HPDE6-E6E7 (cell line): ENCODE data around the gene PDF.
"Not testable (repeated sequence)": the region's sequence is repeated elsewhere in the genome, so short reads cannot be mapped to it uniquely, and the experiment has no call there.

Experiments used
- DNase-seq: peaks from one replicate; pipeline ENCODE4 v3.0.0; 2011; ENCODE audit warnings: missing footprints; ENCODE audit errors: extremely low spot score

Gene PDF, protein sequence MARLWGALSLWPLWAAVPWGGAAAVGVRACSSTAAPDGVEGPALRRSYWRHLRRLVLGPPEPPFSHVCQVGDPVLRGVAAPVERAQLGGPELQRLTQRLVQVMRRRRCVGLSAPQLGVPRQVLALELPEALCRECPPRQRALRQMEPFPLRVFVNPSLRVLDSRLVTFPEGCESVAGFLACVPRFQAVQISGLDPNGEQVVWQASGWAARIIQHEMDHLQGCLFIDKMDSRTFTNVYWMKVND

DNA sequence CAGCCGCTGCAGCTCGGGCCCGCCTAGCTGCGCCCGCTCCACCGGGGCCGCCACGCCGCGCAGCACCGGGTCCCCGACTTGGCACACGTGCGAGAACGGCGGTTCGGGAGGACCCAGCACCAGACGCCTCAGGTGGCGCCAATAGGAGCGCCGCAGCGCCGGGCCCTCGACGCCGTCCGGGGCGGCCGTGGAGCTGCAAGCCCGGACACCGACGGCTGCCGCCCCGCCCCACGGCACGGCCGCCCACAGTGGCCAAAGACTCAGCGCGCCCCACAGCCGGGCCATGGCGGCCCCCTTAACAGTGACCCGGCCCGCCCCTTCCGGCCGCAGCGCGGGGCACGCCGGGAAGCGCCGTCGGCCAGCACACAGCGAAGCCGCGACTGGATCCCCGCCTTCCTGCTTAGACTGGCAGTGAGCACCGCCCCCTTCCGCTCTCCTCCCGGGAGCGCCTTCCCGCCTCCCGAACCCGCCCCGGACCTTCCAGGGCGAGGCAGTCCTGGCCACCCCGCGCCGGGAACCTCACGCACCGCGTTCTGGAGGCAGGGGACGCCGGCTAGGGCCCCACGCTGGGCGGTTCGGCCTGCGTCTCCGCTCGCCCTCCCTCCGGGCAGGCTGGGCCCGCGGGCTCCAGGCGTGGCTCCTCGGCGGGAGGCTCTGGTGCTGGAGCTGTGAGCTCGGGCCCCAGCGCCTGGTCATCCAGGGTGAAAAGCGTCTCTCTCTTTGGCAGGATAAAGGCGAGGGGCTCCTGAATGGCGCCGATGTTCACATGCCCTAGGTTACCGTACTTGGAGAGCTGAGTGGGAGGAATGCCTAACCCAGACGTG, at the start of gene PDF:
Gene PDF (minus strand): TSS at position 303 of the 824 bp plus-strand sequence. CDS start 18 bp downstream, at position 285.
- DNase-seq, result peak; percentile 98

DNA sequence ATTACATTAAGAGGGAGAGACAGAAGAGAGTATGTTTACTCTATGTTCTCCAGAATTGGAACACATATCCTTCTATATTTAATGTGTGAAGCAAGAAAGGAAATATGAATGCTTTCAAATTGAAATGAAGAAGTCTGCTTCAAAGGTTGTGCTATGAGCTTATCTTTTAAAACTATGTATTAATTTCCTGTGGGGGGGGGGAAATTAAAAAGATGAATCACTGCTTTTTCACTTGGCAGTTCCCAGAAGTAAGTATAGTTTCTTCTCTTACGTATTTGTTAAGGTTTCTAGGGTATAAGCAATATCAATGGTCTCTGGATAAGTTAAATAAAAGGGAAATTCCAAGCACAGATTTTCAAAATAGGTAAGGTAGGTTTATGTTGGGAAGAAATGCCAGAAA, 48.4 kb upstream of the PDF start:
- DNase-seq, result no peak

DNA sequence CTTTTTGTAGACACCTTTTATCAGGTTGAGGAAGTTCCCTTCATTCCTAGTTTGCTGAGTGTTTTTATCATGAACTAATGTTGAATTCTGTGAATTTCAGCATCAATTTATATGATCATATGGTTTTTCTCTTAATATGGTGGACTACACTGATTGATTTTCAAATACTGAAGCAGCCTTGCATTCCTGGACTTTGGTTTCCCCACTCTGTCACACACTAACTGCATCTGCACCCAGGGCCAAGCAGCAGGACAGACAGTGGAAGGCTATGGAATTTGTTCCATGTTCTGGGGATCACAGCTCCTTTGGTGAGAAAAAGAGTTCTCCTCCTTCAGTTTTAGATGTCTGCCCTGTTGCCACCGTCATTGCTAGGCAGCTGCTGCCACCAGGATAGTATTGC, 47.6 kb upstream of the PDF start:
- DNase-seq, result no peak

DNA sequence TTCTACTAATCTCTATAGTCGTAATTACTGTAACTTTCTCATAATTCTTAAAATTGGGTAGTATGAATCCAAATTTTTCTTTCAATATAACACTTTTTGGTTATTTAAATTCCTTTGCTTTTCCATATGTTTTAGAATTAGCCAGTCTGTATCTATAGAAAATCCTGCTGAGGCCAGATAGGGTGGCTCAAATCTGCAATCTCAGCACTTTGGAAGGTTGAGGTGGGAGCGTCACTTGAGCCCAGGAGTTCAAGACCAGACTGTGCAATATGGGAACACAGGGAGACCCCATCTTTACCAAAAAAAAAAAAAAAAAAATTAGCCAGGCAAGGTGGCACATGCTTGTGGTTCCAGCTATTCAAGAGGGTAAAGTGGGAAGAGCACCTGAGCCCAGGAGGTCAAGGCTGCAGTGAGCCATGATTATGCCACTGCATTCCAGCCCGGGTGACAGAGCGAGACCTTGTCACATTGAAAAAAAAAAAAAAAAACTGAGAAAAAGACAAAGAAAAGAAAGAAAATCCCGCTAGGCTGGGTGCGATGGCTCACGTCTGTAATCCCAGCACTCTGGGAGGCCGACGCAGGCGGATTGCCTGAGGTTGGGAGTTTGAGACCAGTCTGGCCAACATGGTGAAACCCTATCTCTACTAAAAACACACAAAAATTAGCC, 46.1 kb upstream of the PDF start:
- DNase-seq, result no peak

DNA sequence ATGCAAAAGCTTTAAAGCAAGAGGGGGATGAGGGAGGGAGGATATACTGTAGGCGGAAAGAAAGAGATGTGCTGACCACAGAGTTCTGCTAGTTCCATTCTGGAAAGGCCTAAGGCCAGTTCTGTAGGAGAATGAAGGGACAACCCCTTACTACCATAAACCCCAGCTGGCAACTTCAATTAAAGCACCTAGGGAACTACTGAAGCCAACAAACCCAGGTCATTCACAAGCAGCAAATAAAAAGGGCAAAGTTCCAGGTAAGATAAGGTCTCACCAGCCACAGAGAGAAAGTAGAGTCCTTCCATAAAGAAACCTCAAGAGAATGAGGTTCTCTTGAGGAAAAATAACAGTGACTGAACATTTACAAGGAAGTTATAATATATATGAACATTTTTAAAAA, 42.6 kb upstream of the PDF start:
- DNase-seq, result no peak

DNA sequence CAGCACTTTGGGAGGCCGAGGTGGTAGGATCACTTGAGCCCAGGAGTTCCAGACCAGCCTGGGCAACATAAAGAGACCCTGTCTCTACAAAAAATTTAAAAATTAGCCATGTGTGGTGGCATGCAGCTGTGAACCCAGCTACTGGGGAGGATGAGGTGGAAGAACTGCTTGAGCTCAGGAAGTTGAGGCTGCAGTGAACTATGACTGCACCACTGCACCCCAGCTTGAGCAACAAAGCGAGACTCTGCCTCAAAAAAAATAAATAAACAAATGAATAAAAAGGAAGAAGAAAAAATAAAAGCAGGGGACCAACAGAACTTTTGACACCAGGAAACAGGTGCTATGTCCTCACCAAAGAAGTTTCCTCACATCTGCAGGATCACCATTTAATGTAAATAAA, 41.2 kb upstream of the PDF start:
- no peak for DNase-seq

DNA sequence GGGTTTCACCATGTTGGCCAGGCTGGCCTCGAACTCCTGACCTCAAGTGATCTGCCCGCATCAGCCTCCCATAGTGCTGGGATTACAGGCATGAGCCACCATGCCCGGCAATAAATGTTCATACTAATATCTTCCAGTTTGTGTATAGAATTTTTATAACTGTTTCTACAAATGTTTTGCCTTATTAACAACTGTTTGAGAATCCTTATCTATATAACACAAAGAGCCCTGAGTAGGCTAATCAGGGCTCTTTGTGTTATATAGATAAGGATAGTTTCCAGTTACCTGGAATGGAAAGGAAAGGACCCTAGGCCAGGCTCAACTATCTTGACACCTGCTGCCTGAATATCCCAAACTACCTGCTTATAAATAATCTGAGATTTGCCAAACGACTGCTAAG, 38.5 kb upstream of the PDF start:
- DNase-seq, result no peak

DNA sequence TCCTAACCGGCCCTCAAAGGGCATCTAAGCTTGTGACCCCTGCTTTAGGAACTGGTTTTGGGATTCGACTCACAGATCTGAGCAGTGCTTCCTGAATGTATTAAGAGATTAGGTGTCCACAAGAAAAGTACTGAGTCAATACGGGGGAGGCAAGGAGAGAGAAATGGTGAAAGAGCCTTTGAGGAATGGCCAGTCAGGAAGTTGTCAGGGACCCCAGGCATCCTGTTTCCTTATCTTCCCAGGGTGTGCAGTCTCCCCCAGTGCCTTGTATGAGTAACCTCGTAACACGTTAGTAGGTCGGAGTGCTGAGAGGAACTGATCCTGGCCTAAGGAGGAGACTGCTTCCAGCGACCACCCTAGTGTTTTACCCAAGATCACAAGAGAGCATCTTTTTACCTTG, 37.6 kb upstream of the PDF start:
- no peak for DNase-seq

DNA sequence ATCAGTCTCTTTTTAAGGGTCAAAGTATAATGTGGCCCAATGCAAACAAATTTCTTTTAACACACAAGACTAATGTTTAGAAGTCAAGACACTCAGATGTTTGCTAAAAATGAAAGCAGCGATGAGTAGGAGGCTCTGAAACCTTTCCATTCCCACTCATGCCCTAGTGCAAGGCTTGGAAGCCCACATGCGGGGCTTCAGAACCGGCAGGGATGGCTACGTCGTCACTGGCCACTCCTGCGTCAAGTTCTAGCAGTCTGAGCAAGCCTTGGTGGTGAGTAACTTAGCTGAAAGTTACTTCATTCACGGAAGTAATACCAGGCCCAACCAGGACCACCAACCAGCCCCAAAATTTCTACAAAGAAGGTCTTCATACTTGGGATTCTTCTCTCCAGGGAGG, 36.0 kb upstream of the PDF start:
- no peak for DNase-seq

DNA sequence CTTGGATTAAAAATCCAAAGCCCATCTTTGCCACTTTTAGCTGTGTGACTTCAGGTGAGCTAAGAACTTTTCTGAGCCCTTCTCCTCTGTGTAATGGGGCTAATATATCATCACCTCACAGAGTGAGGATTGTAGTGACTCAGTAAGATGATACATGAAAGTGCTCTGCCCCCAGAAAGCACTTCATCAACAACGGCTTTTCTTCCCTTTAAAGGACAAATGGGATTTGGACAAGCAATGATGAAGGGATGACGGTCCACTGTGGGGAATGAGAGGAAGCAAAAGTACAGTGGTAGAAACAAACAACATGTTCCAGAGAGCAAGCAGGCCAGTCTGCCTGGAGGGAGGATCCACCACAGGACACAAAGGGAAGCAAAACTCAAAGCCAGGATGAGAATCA, 35.5 kb upstream of the PDF start:
- DNase-seq, result no peak

DNA sequence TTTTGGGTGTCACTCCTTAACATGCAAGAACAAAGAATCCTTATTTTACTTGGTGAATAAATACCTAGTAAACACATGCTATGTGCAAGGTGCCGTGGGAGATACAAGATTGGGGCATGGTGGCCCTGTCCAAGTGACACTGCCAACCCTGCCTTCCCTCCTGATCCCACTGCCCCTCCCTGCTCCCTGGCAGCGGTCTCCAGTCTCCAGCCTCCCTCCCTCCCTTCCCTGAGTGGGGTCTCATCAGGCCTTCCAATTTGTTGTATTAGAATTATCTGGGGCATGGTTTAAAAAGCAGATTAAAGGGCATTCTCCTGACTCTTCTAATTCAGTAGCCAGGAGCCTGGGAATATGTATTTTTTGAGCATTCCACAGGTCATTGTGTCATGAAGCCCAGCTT, 33.7 kb upstream of the PDF start:
- no peak for DNase-seq

DNA sequence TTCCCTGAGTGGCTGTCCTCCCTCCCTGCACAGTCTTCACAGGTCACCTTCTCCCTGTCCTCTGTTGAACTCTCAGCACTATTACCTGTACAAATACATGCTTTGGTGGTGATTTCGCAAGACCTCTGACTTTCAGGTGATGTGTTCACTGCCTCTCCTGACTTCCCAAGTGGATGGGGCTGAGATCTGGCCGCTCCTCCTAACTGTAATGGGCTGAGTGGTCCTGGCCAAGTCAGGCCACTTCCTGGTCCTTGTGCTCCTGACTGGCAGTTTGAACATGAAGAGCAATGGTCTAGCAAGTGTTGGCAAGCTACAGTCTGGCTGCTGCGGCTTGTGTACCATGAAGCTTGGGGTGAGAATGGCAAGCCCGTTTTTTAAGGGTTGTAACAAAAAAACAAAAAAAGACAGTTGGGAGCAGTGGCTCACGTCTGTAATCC, 32.9 kb upstream of the PDF start:
- no peak for DNase-seq

DNA sequence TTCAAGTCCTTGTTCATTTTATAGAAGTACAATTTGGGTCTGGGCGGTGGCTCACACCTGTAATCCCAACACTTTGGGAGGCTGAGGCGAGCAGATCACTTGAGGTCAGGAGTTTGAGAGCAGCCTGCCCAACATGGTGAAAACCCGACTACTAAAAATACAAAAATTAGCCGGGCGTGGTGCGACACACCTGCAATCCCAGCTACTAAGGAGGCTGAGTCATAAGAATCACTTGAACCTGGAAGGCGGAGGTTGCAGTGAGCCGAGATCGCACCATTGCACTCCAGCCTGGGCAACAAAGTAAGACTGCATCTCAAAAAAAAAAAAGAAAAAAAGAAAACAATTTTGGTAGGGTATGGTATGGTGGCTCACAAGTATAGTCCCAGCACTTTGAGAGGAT, 29.7 kb upstream of the PDF start:
- DNase-seq, result not testable (repeated sequence)

DNA sequence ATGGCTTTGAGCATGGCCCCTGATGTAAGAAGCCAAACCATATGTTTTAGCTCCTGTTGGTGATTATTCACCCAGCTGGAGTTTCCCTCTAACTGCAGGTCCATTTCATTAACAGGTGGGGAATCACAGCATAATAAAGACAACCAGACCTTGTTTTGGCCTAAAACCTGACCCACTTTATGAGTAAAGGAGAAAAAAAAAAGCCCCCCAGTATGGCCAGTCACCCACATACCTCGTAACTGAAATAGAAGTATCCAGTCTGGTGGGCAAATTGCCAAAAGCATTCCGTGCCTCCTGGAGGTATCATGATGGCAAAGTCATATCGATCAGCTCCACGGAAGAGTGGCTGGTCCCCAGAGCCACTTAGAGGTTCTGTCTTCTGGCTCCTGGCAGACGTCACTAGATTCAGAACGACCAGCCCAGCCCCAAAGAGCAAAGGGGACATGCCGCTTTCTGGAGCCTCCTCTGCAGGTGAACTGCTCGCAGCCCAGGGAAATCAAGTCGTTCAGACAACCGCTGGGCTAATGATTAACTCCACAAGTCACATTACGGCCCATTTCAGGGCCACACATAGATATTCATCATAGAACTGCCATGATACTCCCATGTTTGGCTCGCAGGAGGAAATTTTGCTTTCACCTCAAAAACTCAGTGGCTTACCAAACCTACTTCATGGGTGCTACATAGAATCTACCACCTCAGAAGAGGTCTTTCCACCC, 21.1 kb upstream of the PDF start, which contains the start of gene TMED6:
Gene TMED6 (minus strand): TSS at position 478 of the 719 bp plus-strand sequence. CDS start 33 bp downstream, at position 445.
- DNase-seq, result no peak

DNA sequence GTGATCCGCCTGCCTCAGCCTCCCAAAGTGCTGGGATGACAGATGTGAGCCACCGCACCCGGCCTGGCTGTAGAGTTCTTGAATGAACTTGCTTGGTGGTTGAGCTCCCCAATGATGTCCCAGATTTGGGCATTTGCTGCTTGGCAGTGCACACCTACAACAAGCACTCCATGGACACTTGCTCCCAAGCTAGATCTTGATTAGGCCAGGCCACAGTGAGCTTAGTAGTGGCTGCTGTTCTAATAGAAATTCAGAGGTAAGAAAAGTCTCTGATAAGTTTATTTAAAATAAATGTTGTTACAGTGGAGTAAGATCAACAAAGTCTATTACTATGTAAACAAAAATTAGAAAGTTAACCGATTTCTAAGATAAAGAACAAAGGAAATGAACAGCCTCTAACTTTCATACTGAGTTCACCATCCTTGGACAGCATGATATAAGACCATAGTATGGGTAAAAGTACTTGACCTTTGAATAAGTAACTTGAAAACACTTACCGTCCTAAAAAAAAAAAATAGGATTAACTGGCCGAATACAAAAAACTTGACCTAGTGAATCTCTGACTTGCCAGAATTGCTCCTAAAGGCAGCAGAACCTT, 20.2 kb upstream of the PDF start:
- DNase-seq, result no peak

DNA sequence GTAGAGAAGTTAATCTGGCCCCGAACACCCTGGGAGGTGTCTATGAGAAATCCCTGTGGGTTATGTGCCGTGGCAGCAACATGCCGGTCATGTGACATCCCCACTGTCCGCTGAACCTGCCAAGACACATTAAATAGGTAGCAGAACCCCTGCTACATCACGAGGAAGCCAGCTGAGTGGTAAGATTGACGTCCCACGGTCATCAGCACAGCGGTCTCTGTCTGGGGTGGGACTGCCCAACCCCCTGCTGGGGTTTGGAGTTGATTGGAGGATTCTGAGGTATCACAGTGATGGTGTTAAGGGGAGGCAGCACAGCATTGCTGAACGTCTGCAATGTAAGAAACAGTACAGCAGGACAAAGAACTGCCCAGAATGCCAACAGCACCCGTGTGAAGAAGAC, 19.1 kb upstream of the PDF start:
- DNase-seq, result no peak

DNA sequence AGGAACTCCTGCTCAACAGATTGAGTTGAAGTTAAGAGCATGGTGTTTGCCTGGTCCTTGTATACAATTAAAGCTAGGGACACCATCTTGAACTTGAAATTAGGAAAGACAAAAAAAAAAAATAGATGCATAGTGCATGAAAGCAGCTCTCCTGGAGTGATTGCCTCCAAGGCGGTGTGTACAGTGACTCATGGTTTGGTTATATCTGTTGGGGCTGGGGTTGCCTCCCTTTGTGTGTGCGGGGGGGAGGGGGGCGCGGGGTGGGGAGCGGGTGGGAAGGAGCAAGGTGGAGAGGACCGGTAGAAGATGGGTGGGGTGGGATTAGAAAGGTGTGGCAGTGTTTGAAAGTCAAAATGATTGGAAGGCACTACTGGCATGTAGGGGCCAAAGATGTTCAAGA, 17.8 kb upstream of the PDF start:
- DNase-seq, result no peak

DNA sequence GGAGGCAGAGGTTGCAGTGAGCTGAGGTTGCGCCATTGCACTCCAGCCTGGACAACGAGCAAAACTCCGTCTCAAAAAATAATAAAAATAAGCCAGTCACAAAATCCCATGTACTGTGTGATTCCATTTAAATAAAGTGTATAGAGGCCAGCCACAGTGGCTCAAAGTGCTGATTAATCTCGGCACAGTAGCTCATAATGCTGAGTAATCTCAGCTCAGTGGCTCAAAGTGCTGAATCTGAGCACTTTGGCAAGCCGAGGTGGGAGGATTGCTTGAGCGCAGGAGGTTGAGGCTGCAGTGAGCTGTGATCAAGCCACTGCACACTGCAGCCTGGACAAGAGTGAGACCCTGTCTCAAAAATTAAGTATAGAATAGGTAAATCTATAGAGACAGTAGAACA, 16.3 kb upstream of the PDF start:
- no peak for DNase-seq

DNA sequence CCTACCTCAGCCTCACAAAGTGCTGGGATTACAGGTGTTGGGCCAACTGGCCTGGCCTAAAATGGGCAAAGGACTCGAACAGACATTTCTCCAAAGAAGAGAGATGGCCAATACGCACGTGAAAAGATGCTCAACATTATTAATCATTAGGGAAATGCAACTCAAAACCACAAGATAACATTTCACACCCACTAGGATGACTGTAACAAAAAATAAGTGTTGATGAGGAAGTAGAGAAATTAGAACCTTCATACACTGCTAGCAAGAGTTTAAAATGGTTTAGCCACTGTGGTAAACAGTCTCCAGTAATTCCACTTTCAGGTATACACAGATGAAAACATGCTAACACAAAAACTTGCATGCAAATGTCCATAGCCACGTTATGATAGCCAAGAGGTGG, 15.5 kb upstream of the PDF start:
- DNase-seq, result no peak

DNA sequence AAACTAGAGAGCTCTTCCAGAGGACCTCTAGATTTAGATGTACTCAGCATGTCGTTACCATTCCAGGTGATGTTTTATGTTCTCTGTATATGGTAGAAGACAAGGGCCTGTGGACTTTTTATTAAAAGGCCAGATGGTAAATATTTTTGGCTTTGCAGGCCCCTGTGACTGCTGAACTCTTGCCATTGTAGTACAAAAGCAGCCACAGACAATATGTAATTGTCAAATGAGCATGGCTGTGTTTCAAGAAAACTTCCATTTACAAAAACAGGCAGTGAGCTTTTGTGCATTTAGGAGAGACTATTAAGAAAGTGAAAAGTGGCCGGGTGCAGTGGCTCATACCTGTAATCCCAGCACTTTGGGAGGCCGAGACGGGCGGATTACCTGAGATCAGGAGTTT, 13.8 kb upstream of the PDF start:
- no peak for DNase-seq

DNA sequence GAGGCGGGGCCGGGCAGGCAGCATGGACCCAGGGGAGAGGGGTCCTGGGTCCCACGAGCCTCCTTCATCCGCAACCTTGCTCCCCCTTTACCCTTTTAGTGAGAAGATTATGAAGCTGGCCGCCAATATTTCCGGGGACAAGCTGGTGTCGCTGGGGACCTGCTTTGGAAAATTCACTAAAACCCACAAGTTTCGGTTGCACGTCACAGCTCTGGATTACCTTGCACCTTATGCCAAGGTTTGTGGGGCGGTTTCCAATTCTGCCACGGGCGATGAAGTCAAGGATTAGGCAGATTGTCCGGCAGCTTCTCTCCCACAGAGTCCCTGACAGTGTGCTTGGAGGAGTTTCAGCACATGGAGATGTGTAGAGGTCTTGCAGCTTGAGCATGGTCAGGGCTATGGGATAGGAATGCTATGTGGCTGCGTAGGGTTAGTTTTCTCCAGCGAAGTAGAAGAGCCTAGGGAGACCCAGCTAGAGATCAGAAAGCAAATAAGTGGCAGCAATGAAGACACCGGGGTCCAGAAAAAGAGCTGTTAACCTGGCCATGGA, 9.8 kb upstream of the PDF start:
- no peak for DNase-seq
